Bone marrow (tissue), 2 donors: ENCODE measurements around the gene BTBD3.
A peak's percentile ranks its signal among the peaks of the same experiment; 100 is the strongest.

Source experiments
- DNase-seq, 2 donors: peaks; one replicate each; lab custom pipeline; 2025; lab: John Stamatoyannopoulos, UW

The BTBD3 gene

DNA sequence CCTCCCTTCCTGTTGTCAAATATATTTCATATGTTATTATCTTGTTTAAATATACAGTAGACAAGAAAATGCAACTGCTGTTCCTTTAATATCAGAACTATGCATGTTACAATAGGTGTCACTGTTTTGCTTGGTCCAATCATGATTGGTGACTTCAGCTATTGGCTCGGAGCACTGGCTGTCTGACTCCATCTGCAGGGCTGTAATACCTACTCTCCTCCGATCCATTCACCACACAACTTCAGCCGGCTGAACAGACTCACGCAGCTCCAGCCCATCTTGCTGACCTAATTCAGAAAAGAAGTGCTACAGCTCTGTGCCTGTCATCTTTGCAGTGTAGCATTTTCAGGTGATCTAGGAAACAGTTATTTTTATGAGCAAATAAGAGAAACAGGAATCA is at the start of gene BTBD3:
TSS of gene BTBD3 (plus strand) at position 231 of the 400 bp plus-strand sequence. CDS start 383 bp downstream, outside the sequence.
- no peak for DNase-seq

DNA sequence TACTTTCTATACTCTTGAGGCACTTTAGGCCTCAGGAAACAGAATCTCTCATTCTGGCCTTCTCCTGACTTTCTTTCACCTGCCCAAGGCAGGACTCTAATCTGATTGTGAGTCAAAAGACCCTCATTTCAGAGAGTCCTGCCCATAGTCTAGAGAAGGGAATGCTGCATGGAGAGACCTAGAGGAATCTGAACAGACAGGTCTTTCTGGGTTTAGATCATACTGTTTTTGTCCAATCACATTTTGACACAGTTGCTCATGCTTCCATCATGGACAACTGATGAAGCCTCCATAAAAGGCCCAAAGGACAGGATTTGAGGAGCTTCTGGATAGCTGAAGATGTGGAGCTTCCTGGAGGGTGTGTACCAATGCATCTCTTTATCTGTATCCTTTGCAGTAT is 48.1 kb upstream of the BTBD3 start:
- no peak for DNase-seq

DNA sequence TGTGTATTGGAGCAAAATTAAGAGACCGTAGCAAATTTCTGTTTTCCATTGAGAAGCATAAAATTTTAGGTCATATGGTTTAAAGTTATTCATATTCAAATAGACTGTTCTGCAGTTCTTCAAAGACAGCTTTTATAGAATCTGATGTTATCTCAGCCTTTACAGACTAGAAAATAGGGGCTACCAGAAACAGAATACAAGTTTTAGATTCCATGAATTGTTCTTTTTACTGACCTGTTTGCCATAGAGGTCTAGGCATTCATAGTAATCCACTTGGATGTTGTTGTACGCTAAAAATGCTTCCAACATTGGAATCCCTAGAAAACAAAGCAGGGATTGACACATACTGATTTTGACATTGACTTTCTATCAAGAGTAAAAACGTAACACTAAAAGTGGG is 47.3 kb upstream of the BTBD3 start:
- DNase-seq: no peak

DNA sequence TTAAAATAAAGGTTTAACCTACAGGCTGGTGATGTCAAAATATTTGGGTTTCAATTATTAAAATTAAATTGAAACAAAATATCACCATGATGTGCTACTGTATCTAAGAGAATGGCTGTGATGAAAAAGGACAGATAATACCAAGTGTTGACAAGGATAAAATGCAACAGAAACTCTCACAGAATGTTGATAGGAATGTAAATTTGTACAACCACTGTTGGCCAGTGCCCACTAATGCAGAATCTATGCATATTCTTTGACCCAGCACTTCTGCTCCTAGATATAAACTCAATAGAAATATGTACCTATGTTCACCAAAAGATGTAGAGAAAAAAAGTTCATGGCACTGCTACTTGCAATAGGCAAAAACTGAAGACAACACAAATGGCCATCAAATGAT is 41.1 kb upstream of the BTBD3 start:
- no peak for DNase-seq

DNA sequence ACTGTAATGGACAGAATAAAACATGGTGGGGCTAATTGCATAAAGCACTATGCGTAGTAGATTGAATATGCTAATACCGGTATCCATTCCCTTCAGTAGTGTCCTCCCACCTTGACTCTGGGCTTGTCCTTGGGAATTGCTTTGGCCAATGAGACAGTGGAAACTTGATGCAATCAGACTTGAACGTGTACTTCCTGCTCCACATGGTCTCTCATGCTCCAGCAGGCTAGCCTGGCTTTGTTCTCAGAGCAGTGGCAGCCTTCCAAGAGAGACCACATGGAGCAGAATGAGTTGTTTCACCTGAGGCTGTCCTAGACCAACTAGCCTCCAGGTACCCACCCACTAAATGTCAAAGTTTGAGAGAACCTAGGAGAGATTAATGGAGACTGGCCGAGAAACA is 37.0 kb upstream of the BTBD3 start:
- DNase-seq: no peak

DNA sequence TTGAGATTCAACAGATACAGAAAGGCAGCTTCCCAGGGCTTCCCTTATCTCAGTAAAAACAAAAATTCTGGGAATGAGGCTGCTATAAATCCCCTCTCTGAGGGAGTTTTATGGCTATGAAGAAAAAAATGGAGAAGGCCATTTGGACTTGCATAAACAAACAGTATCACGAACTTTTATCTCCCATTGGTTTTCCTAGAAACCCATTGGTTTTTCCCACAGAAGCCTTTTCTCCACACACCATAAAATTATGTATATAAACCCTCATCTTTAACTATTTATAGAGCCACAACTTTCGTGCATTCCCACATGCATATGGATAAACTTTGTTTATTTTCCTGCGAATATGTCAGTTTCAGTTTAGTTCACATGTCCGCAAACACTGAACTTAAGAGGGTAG is 36.2 kb upstream of the BTBD3 start:
- DNase-seq: no peak

DNA sequence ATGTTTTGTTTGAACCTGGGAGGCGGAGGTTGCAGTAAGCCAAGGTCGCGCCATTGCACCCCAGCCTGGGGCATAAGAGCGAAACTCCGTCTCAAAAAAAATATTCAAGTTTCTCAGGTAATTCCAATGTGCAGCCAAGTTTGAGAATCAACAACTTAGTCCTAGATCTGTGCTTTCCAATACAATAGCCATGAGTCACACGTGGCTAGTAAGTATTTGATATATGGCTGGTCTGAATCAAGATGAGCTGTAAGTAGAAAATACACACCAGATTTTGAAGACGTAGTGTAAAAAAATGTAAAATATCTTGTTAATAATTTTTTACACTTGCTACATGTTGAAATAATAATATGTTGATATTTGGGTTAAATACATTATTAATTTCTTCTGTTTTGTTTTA is 35.0 kb upstream of the BTBD3 start:
- DNase-seq: no peak

DNA sequence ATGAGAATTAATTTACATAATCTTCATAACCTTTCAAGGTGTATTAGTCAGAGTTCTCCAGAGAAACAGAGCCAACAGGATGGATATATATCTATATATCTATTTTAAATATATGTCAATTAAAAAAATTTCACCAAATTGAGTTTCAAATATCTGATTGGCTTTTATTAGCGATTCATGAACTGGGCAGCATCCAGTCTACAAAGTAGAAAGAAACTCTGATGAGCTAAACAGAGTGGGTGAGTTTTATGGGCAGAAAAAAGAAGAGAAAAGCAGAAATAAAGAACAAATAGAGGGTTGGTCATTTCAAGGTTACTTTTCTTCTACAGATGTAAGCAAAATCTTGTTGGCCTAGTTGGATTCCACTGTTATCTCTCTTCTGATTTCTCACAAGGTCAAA is 29.0 kb upstream of the BTBD3 start:
- DNase-seq: no peak

DNA sequence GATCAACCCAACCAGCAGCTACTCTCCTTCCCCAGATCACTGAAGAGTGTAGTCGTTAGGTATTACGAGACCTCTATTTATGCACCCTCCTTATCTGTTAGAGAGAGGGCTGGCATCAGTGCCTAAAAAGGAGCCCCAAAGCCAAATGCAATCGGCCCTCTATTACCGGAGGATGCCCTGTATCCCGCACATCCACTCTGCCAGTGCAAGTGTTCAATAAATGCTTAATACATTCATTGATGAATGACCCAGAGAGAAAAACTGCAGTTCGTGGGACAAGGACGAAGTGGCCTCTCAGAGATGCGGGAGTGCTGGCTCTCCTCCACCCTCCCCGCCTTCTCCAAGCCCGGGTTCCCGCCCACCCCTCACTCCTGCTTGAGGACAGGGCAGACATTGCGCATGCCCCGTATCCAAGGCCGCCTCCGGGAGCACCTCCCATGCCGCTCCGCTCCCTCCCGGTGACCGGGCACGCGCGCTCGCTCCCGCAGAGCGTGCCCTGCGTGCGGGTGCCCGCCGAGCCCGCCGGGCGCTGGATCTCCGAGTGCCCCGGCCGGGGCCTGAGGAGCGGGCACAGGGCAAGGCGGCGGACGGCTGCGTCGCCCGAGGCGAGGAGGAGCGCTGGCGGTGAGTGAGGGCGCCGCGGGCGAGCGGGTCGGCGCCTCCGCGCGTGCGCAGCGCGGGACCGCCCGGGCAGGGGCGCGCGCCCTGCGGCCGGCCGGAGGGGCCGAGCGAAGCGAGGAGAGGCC is 27.2 kb upstream of the BTBD3 start:
- DNase-seq: peak; percentile 44 to 57

DNA sequence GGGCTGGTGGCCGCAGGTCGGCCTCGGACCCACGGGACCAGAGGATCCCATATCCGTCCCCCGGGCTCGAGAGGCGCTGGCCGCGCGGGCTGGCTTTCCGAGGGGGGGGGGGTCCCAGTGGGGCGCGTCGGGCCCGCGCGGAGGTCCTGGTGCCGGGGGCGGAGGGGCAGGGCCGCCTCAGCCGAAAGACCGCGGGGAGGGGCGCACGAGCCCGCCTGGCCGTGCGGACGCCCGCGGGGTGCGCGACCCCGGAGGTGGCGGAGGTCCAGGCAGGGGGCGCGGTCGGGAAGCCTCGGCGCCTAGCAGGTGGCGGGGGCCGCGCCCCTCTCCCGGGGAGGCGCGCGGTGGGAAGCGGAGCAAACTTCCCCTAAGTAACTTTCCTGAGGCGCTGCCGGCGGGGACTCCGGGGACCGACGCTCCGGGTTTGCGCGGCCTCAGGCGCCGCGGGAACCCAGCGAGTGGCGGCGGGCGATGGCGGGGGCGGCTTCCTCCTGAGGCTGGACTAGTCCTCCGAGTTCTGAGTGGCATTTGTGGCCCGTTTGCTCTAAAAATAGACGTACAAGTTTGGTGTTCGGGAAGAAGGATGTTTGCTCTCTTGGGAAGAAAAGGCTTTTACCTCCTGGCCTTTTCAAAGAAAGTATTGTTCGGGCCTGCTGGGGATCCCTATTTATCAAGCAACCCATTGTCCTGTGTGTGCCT is 26.5 kb upstream of the BTBD3 start:
- DNase-seq: peak; percentile 16 to 32

DNA sequence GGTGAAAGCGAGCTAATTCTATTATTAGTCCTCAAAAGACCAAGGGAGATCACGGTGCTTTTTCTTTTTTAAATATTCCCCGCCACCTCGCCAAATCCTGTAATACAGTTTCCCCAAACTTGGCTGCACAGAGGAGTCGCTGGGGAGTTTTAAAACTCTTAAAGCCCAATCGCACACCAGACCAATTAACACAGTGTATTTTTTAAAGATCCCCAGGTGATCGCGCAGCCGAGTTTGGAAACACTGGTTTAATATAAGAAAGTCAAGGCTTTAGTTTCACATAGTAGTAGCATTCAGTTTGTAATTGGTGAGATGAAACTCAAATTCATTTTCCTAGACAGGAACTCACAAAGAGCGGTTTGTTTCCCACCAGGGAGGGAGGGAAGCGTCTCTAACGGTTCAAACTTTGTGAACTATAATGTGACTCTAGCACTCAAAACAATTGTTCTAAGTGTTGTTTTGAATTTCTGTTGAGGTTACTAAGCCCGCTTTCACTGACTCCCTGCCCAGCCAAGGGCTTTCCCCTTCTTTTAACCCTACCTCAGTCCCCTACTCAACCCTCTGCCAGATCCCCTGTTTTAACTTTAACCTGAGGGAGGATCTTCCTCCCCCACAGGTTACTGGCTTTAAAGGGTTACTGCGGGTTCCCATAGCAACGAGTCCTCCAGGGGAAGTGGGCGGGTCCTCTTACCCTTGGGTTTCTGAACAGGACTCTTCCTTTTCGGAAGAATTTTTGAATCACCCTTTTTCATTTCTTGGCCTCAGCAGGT is 25.7 kb upstream of the BTBD3 start:
- DNase-seq: peak; percentile 4 to 33

DNA sequence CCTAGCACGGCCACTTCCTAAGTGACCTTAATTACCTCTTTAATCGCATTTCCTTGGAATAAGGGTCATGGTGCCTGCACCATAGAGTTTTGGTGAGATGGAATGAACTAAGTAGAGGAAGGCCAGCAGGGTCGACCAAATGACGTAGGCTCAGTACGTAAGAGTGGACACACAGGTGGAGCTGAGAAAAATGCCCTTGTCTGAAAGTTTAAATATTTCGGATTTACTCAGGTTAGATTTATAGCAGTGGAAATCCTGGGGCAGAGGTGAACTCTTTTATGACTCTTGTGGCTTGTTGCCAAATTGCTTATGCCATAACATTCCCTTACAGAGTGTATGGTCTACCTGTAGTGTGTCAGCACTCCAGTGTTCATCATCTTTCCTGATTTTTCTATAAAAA is 23.6 kb upstream of the BTBD3 start:
- no peak for DNase-seq

DNA sequence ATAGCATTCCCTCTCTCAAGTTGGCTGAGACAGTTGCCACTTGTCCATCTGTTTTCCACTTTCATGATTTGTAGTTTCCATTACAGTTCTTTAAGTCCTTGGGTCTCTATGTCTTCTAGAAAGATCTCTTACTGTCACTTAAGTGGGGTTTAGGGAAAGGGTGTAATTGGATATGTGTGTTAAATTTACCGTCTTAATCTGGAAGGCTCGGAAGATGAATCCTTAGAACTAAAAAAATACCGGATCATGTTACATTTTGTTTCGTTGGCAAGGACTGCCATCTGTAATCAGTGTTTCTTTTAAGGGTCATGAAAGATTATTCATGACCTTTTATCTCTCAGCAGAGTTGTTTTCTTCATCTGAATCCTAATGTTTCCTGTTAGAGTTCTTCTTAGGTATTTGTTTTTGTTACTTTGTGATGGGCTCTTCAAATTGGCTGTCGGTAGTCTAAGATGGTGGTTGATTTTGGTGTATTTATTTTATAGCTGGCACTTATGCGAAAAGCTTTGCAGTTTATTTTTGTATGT is 21.8 kb upstream of the BTBD3 start:
- no peak for DNase-seq

DNA sequence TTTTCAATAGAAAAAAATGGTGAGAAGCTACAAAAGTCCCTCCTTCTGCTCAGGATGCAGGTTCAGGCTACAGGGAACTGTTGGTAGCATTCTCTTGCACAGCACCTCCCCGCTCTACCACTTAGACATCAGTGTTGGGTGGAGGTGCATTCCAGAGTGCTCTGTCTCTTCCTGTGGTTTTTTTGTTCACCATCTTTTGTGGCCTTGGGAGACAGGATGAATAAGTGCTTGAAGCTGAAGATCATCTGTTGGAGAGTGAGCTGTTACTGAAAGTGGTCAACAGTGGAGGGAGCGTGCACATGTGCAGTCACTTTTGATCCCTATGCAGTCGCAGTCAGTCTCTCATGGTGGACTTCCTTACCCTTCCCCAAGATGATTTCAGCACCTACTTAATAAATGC is 16.6 kb upstream of the BTBD3 start:
- no peak for DNase-seq

DNA sequence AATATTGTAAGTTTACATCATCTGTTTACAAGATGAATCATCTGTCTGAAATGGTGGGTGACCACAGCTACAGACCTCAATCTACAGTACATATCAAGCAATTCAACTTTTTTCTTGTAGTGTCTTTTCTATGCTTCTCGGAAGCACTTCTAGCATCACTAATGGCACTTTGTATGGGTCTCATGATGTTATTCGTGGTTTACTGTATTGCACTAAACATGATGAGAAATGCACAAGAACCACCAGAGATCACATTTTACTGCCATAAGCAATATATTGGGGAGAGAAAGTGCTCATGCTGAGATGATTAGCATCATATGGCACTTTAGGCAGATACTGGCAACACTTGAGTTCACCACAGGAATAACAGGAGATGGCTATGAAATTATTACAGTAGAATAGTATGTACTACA is 15.4 kb upstream of the BTBD3 start:
- no peak for DNase-seq

DNA sequence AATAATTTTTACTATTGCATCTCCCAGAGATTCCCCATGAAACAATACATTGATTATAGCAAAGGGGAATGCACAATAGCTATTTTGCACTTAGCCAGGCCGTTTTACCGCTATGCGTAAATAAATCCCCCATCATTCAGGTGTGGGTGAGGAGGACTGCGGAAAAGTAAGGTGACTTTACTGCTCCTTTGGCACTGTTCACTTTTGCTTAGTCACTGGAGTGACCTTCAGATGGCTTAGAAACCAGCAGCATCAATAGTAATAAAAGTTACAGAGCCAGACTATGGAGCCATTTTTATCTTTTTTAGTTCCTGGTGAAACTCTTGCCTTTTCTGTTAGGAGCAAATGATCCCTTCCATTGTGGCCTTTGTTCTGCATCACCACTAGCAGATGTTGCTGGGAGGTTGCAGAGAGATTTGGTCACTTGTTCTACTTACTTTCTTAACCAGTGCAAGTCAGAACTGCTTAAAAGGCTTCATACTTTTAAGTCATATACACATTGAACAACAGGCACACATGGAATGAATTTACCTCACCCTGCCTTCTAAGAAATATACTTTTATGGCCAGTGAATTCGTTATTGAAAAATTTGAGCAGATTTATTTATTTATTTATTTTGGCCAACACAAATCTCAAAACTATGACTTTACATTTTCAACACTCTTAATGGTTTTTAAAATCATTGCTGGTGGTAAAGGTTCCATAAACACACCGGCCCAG is 12.1 kb upstream of the BTBD3 start:
- DNase-seq: no peak

DNA sequence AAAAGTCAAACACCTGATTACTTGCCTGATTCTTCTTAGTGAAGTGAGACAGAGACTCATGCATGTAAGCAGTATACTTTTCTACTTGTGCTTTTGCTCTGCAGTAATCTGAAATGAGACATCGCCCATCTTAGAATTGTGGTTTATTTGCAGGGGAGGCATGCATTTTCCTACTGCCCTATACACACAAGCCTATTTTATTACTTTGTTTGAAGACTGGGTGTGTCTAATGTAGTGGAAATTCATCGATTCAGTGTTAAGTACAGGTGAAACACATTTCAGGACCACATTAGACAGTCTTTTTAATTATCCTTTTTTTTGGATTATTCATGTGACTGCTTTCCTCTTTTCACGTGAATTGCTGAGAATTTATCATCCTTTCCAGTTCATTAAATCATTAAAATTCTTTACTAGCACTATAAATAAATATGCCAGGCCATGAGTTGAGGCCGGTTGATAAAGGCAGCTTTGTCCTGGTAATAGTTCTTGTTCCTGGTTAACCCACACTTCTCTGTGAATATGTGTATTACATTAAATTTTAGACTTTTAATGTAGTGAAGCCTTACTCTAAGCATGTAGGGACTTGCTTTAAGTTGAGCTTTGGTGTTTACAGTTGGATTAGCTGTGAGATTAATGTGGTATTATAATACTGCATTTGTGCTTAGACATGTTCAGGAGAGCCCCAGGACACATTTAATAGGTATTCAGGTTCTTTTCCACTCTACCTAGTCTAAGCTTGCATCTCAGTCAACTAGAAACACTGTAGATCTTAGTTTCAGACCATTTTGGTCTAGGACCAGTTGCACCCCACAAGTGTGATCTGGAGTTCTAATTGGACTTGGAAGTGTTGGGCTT is 10.8 kb upstream of the BTBD3 start:
- no peak for DNase-seq

DNA sequence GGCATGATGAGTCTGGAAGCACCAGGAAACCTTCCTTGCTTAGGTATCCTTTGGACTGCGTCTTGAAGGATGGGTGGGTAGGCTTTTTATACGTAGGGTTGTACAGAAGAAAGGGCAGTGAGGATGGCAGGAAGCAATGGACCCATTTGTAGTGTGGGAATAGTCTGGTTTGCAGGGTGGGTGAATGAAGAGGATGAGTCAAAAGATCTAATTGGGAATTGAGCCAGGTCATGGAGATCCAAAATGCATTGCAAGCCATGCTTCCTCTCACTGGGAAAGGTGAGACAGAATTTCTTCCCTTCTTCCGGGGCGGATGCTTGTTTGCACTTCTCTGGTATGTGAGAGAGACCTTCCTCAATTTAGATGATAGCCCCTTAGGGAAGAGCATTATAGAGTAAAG is 10.1 kb upstream of the BTBD3 start:
- DNase-seq: no peak

DNA sequence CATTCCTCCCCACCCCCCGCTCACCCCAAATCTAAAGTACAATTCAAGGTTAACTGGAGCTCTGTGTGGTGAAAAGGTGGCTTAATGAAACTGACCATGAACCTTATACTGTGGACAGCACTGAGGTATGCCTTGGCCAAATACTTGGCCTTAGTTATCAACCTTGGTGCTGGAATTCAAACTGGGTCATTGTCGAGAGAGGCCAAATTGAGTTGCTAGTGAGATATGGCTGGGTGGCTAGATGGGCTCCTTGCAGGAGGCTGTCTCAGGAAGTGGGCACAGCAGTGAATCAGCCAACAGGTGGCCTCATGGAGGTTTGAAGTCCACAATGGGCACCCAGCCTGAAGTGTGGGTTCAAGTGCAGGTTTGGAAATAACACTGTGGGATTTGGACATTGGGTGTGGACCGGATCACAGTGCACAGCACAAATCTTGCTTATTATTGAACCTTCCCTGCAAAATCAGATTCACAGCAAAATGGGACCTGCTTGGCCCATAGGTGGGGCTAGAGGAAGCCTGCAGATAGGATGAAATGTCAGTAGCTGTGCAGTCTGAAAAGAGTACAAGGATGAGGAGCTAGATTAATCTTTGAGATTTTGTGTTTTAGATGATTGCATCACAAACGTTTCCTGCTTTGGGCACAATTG is 5.6 kb upstream of the BTBD3 start:
- DNase-seq: no peak

DNA sequence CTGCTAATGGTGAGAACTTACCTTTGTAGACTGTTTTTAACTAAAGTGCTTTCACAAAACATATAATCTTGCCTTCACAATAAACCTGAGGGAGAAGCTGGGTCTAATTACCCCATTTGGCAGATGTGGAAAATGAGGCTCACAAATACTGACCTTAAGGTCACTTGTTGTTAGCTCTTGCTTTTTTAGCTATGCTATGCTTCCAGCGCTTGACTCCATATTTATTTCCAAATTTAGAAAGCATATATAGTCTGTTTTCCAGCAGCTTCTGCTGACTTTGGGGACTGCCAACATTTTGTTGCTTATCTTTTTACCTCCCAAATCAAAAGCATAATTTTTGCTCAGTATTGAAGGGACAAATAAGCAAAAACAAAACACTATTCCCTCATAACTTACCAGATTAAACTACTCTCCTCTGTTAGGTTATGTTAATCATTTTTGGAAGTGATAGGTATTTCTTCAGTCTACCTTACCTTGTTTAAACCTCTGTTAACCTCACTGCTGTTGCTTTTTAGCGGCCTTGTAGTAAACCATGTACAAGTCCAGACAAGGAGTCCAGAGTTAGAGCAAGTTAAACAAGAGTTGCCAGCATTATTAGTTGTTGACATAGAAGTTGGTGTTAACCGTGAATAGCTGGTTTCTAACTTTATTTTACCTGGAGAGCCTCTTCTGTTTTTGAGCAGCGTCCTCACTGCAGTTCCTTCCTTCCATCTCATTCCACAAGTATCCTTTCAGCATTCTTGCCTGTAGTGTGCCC is 4.9 kb upstream of the BTBD3 start:
- DNase-seq: no peak
